Endothelial cell of umbilical vein (primary cell): ENCODE results near the gene C16orf89. TPM values are rescaled to one million over a fixed set of nuclear protein-coding genes. Genes with fewer than 3 reads are reported as not detected.

Experiments used
- BruUV-seq: library from RNA; stranded (reverse); fragments of 400-500 nt; replicated peaks from 2 replicates; lab custom pipeline; 2021; lab: Mats Ljungman, UMichigan
- CTCF ChIA-PET: fragments of 300-600, 350-600 bp; sonication (Branson Sonifier 250); formaldehyde crosslinking; loops from one replicate; lab custom pipeline; 2021; ENCODE audit warnings: antibody characterized with exemption, inconsistent platforms; lab: Charles Lee
- POLR2A ChIA-PET: fragments of 300-600, 350-600 bp; sonication (Branson Sonifier 250); formaldehyde crosslinking; loops from one replicate; lab custom pipeline; 2021; ENCODE audit warnings: antibody characterized with exemption, inconsistent platforms; lab: Charles Lee
- DNase-seq: peaks from one replicate; pipeline ENCODE4 v3.0.0-alpha.2; 2011; ENCODE audit warnings: low read depth, low spot score
- FAIRE-seq: peaks from 2 replicates; lab custom pipeline; 2011; peaks lifted over from hg19 to GRCh38; lab: Jason Lieb, UNC
- H2AFZ ChIP-seq: 2 replicates; pipeline ENCODE4 v1.6.0; 2012; ENCODE audit warnings: low read depth, low read length, control low read depth, inconsistent platforms
- H3K27ac ChIP-seq: 2 replicates; pipeline ENCODE4 v1.5.1; 2011; ENCODE audit warnings: low read depth, mild to moderate bottlenecking, control low read depth, low read length, moderate library complexity; ENCODE audit not compliant: insufficient read depth
- H3K27me3 ChIP-seq, 2 experiments: 2 replicates each; pipeline versions ENCODE4 v1.6.0 to v1.6.1; 2011; ENCODE audit warnings: low read length in 2 of 2, mixed read lengths in 1 of 2; ENCODE audit not compliant: control insufficient read depth in 2 of 2, insufficient read depth in 2 of 2
- H3K36me3 ChIP-seq, 2 experiments: 2 replicates in 1 of 2; 3 replicates in 1 of 2; pipeline ENCODE4 v1.5.1; 2011; ENCODE audit warnings: low read length in 2 of 2, mild to moderate bottlenecking in 1 of 2, moderate library complexity in 1 of 2; ENCODE audit not compliant: control insufficient read depth in 2 of 2, insufficient read depth in 2 of 2; ENCODE audit errors: extremely low read depth in 1 of 2
- H3K4me1 ChIP-seq: 3 replicates; pipeline ENCODE4 v1.5.1; 2011; ENCODE audit warnings: mild to moderate bottlenecking, low read length; ENCODE audit not compliant: control insufficient read depth, insufficient read depth; ENCODE audit errors: extremely low read depth
- H3K4me2 ChIP-seq: 2 replicates; pipeline ENCODE4 v1.6.1; 2011; ENCODE audit warnings: low read length, control low read depth, mixed read lengths; ENCODE audit not compliant: insufficient read depth
- H3K4me3 ChIP-seq, 3 experiments: fragments of 200-600 bp in 1 of 3; sonication (generic), shearing (Covaris generic) in 1 of 3; replicated peaks in 1 of 3; 2 replicates each; pipeline ENCODE4 v1.5.1; 2011 to 2016; ENCODE audit warnings: control low read depth in 3 of 3, low read length in 3 of 3, mild to moderate bottlenecking in 2 of 3, inconsistent platforms in 1 of 3, low read depth in 1 of 3, moderate library complexity in 1 of 3; ENCODE audit not compliant: insufficient read depth in 1 of 3
- H3K79me2 ChIP-seq: 2 replicates; pipeline ENCODE4 v1.6.0; 2012; ENCODE audit warnings: low read length, inconsistent platforms; ENCODE audit not compliant: control insufficient read depth, insufficient read depth
- H3K9ac ChIP-seq: replicated peaks from 2 replicates; pipeline ENCODE3; 2011; ENCODE audit warnings: low read length, control low read depth; ENCODE audit not compliant: insufficient read depth; ENCODE audit errors: extremely low read depth
- H3K9me1 ChIP-seq: replicated peaks from 3 replicates; pipeline ENCODE4 v1.6.0; 2011; ENCODE audit warnings: mild to moderate bottlenecking, low read length; ENCODE audit not compliant: control insufficient read depth, insufficient read depth; ENCODE audit errors: extremely low read depth
- H3K9me3 ChIP-seq: replicated peaks from 2 replicates; pipeline ENCODE4 v1.5.1; 2012; ENCODE audit warnings: low read length, inconsistent platforms; ENCODE audit not compliant: control insufficient read depth, insufficient read depth
- H4K20me1 ChIP-seq: replicated peaks from 2 replicates; pipeline ENCODE3; 2011; ENCODE audit warnings: mild to moderate bottlenecking, low read length; ENCODE audit not compliant: control insufficient read depth, insufficient read depth; ENCODE audit errors: extremely low read depth
- EZH2 ChIP-seq: IDR thresholded peaks from 2 replicates; pipeline ENCODE4 v1.6.1; 2012; ENCODE audit warnings: borderline replicate concordance, low read depth, mild to moderate bottlenecking, moderate library complexity, low read length, inconsistent platforms; ENCODE audit not compliant: severe bottlenecking
- FOS ChIP-seq: IDR thresholded peaks from 2 replicates; pipeline ENCODE4 v1.6.1; 2011; ENCODE audit warnings: mild to moderate bottlenecking, low read length, moderate library complexity, borderline replicate concordance; ENCODE audit not compliant: insufficient read depth
- GATA2 ChIP-seq: IDR thresholded peaks from 2 replicates; pipeline ENCODE4 v1.7.0; 2011; ENCODE audit warnings: low read depth, mild to moderate bottlenecking, moderate library complexity, mixed read lengths, low read length; ENCODE audit not compliant: insufficient read length, insufficient read depth
- JUN ChIP-seq: IDR thresholded peaks from 2 replicates; pipeline ENCODE4 v1.6.1; 2011; ENCODE audit warnings: borderline replicate concordance, low read depth; ENCODE audit not compliant: insufficient read length, insufficient read depth
- MYC ChIP-seq: IDR thresholded peaks from one replicate; pipeline ENCODE4 v1.6.1; 2011; ENCODE audit warnings: mild to moderate bottlenecking, low read depth, low read length
- POLR2A ChIP-seq: IDR thresholded peaks from 2 replicates; pipeline ENCODE4 v1.6.1; 2012; ENCODE audit warnings: low read depth, mild to moderate bottlenecking, control low read depth, low read length
- POLR2AphosphoS5 ChIP-seq: IDR thresholded peaks from 2 replicates; pipeline ENCODE4 v1.6.1; 2012; ENCODE audit warnings: low read depth, mild to moderate bottlenecking, control low read depth, low read length, moderate library complexity; ENCODE audit not compliant: insufficient read depth
- dilution Hi-C: fragments of 300-500 bp; cut with MboI; formaldehyde crosslinking; loops from one replicate; pipeline ENCODE4 v1.15.0; 2019; ENCODE audit warnings: low sequenced_read_pairs; ENCODE audit not compliant: extremely low pct_ligation_motif_present
- intact Hi-C: fragments of 100-400 bp; cut with micrococcal nuclease; formaldehyde crosslinking; loops from one replicate; pipeline ENCODE4 v1.10.0; 2022
- polyA plus RNA-seq, 4 experiments: library from polyadenylated mRNA; depleted of rRNA in 3 of 4; stranded (reverse) in 3 of 4; unstranded in 1 of 4; fragments of >200 nt; gene quantifications; 2 replicates each; pipeline versions ENCODE4 v1.2.1 to v1.2.3, GENCODE V29; 2011 to 2012; ENCODE audit warnings: missing spikeins in 1 of 4
- total RNA-seq: library from RNA; stranded (reverse); gene quantifications from 2 replicates; pipeline ENCODE4 v1.2.3, GENCODE V29; 2021
- TF ChIP-seq, protein P1 (sequence below): IDR thresholded peaks from 2 replicates; pipeline ENCODE4 v1.6.1; 2011; ENCODE audit not compliant: insufficient read depth, insufficient read length
- TF ChIP-seq, protein P2 (sequence below), 2 donors: IDR thresholded peaks; 1 replicate in 1 of 2; 2 replicates in 1 of 2; pipeline ENCODE4 v1.5.1; 2011; ENCODE audit warnings: low read length in 2 of 2, mild to moderate bottlenecking in 2 of 2, moderate library complexity in 2 of 2, control low read depth in 1 of 2, inconsistent platforms in 1 of 2, low read depth in 1 of 2; ENCODE audit not compliant: insufficient read depth in 1 of 2; ENCODE audit errors: extremely low read depth in 1 of 2

Gene C16orf89
- total and polyA plus RNA-seq, 2 donors (not counting 3 experiments of a cell fraction or from before 2014, with no cell fraction given): not detected

DNA sequence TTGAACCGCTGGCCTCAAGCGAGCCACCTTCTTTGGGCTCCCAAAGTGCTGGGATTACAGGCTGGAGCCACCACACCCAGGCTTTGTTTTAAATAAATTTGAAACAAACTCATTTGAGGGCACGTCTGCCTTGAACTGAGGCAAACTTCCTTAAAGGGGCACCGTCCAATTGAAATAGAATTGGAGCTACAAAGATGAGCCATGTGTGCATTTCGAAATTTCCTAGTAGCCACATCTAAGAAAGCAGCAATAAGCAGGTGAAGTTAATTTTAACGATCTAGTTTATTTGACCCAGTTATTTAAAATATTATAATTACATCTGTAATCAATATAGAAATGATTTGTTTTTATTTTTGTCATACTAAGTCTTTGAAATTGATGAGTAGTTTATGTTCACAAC, 755 bp upstream of the C16orf89 start:
- DNase-seq (no peak), FAIRE-seq (no peak)
- H4K20me1 ChIP-seq: no peaks in the 10 kb centered on the region
- intact Hi-C loops (no loop called here), dilution Hi-C loops (no loop called here)
- H3K4me2 ChIP-seq: no peak overlapping the region
- no peak overlapping the region for H3K4me3 ChIP-seq
- no peaks in the 10 kb centered on the region for H3K9me3 ChIP-seq
- no TSS peak for BruUV-seq
- no peaks in the 10 kb centered on the region for H3K36me3 ChIP-seq
- CTCF ChIA-PET: no interaction called here
- no peak overlapping the region for H3K27ac ChIP-seq
- H3K79me2 ChIP-seq: no peaks in the 10 kb centered on the region
- no peak overlapping the region for H2AFZ ChIP-seq
- no peaks in the 10 kb centered on the region for H3K4me1 ChIP-seq
- H3K9ac ChIP-seq: no peak overlapping the region
- no peaks in the 10 kb centered on the region for H3K9me1 ChIP-seq
- peaks cover 0 to 3% of the 10 kb centered on the region in 2 experiments for H3K27me3 ChIP-seq
- POLR2A ChIA-PET: no interaction called here
- TF ChIP-seq FOS: no peak
- TF ChIP-seq POLR2AphosphoS5: no peak
- TF ChIP-seq GATA2: no peak

DNA sequence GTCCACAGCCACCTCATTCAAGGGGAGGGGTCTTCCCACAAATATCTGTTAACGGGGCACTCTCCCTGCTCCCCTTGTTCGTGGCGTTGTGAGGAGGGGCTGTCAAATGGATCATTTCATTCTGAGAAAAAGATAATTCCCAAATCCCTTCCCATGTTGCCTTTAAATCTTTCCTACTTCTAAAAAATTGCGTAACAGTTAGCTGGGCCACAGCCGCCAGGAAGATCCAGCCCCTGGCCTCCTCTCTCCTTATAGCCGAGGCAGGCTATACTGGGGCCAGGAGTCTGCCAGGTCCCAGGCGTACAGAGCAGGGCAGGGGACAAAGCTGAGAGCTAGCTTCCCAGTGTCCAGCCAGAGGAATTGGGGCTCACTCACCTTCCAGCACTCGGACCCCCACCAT, 430 bp downstream of the C16orf89 start:
- Histone ChIP-seq H3K27me3 (peaks cover 0 to 3% of the 10 kb centered on the region in 2 experiments), H3K27ac (no peak overlapping the region), H3K9me3 (no peaks in the 10 kb centered on the region), H2AFZ (no peak overlapping the region), H3K4me1 (no peaks in the 10 kb centered on the region), H3K9me1 (no peaks in the 10 kb centered on the region), H3K4me3 (no peak overlapping the region), H3K4me2 (no peak overlapping the region), H3K9ac (no peak overlapping the region), H3K79me2 (no peaks in the 10 kb centered on the region), H4K20me1 (no peaks in the 10 kb centered on the region), H3K36me3 (no peaks in the 10 kb centered on the region)
- ChIA-PET CTCF (interaction anchor here (1.2 kb wide), 1 partner anchor 19 kb away, joined by 3 read pairs; no protein-coding TSS in a partner anchor), POLR2A (no interaction called here)
- FAIRE-seq (no peak), DNase-seq (no peak)
- BruUV-seq: no TSS peak
- dilution Hi-C loops (no loop called here), intact Hi-C loops (no loop called here)
- TF ChIP-seq POLR2AphosphoS5 (no peak), POLR2A (no peak), MYC (no peak), JUN (no peak), GATA2 (no peak), FOS (no peak), EZH2 (no peak)
- TF ChIP-seq, protein P1, sequence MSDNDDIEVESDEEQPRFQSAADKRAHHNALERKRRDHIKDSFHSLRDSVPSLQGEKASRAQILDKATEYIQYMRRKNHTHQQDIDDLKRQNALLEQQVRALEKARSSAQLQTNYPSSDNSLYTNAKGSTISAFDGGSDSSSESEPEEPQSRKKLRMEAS: no peak
- TF ChIP-seq, protein P2, sequence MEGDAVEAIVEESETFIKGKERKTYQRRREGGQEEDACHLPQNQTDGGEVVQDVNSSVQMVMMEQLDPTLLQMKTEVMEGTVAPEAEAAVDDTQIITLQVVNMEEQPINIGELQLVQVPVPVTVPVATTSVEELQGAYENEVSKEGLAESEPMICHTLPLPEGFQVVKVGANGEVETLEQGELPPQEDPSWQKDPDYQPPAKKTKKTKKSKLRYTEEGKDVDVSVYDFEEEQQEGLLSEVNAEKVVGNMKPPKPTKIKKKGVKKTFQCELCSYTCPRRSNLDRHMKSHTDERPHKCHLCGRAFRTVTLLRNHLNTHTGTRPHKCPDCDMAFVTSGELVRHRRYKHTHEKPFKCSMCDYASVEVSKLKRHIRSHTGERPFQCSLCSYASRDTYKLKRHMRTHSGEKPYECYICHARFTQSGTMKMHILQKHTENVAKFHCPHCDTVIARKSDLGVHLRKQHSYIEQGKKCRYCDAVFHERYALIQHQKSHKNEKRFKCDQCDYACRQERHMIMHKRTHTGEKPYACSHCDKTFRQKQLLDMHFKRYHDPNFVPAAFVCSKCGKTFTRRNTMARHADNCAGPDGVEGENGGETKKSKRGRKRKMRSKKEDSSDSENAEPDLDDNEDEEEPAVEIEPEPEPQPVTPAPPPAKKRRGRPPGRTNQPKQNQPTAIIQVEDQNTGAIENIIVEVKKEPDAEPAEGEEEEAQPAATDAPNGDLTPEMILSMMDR (IDR thresholded peaks at IDR 0.05; ENCODE audit: extremely low read depth in 1 of 2, insufficient read depth in 1 of 2, low read depth in 1 of 2, low read length in 2 of 2): no peak
